Panc1 (cell line): ENCODE results near the gene FHIT. TPM values are rescaled to one million over a fixed set of nuclear protein-coding genes. Genes with fewer than 3 reads are reported as not detected.

Experiments
- ATAC-seq: fragments of 200-7000 bp; cut with Tn5 transposase; 2 replicates; pipeline ENCODE4 v1.9.1; 2020; ENCODE audit warnings: mild to moderate bottlenecking, moderate library complexity
- BruUV-seq: library from RNA; stranded (reverse); fragments of 400-500 nt; replicated peaks from 2 replicates; lab custom pipeline; 2021; lab: Mats Ljungman, UMichigan
- CTCF ChIA-PET: fragments of 300-600 bp; sonication (Branson Sonifier 250); formaldehyde crosslinking; loops from one replicate; lab custom pipeline; 2022; ENCODE audit warnings: antibody characterized with exemption; lab: Charles Lee
- POLR2A ChIA-PET: fragments of 300-600 bp; sonication (Branson Sonifier 250); formaldehyde crosslinking; loops from one replicate; lab custom pipeline; 2022; ENCODE audit warnings: antibody characterized with exemption; lab: Charles Lee
- DNase-seq: peaks from one replicate; pipeline ENCODE4 v3.0.0-alpha.2; 2010; ENCODE audit warnings: low read depth, low spot score
- H3K27ac ChIP-seq: 2 replicates; pipeline ENCODE4 v1.5.1; 2011; ENCODE audit warnings: mild to moderate bottlenecking, low read length, inconsistent platforms
- H3K27me3 ChIP-seq: fragments of 200-500 bp; sonication (Bioruptor generic); 2 replicates; pipeline ENCODE4 v1.6.0; 2014; ENCODE audit warnings: low read length, inconsistent platforms; ENCODE audit not compliant: control insufficient read depth, insufficient read depth
- H3K36me3 ChIP-seq: fragments of 200-500 bp; sonication (Bioruptor generic); 2 replicates; pipeline ENCODE4 v1.5.1; 2014; ENCODE audit warnings: inconsistent platforms, mild to moderate bottlenecking, low read length, moderate library complexity; ENCODE audit not compliant: control insufficient read depth, insufficient read depth
- H3K4me1 ChIP-seq: 2 replicates; pipeline ENCODE4 v1.5.1; 2011; ENCODE audit warnings: inconsistent platforms, mild to moderate bottlenecking, low read length, moderate library complexity; ENCODE audit not compliant: control insufficient read depth, insufficient read depth
- H3K4me3 ChIP-seq, 2 experiments: 2 replicates each; pipeline ENCODE4 v1.5.1; 2011 to 2012; ENCODE audit warnings: low read depth in 2 of 2, low read length in 2 of 2, mild to moderate bottlenecking in 2 of 2, inconsistent platforms in 1 of 2, moderate library complexity in 1 of 2
- H3K9me3 ChIP-seq: fragments of 200-500 bp; sonication (Bioruptor generic); 2 replicates; pipeline ENCODE4 v1.5.1; 2014; ENCODE audit warnings: low read depth, mild to moderate bottlenecking, inconsistent platforms, low read length, moderate library complexity; ENCODE audit not compliant: control insufficient read depth, insufficient read depth
- POLR2AphosphoS5 ChIP-seq: IDR thresholded peaks from 2 replicates; pipeline ENCODE4 v1.6.1; 2012; ENCODE audit warnings: mild to moderate bottlenecking, low read depth, low read length, moderate library complexity
- SIN3A ChIP-seq: IDR thresholded peaks from 2 replicates; pipeline ENCODE4 v1.6.1; 2012; ENCODE audit warnings: low read depth, mild to moderate bottlenecking, low read length, moderate library complexity, borderline replicate concordance; ENCODE audit not compliant: insufficient read depth
- TCF7L2 ChIP-seq: IDR thresholded peaks from 2 replicates; pipeline ENCODE4 v1.6.1; 2011; ENCODE audit warnings: mild to moderate bottlenecking, low read depth, low read length, inconsistent platforms
- in situ Hi-C: cut with HindIII; loops from 2 replicates; pipeline ENCODE4 v1.10.0; 2016; ENCODE audit warnings: low sequenced_read_pairs, low pct_unique_long_range_greater_than_20kb
- intact Hi-C: fragments of 100-400 bp; cut with micrococcal nuclease; formaldehyde crosslinking; loops from one replicate; pipeline ENCODE4 v1.10.0; 2022; ENCODE audit not compliant: unreplicated experiment
- total RNA-seq: library from RNA; stranded (reverse); gene quantifications from one replicate; pipeline ENCODE4 v1.2.1, GENCODE V29; 2021; ENCODE audit not compliant: unreplicated experiment
- TF ChIP-seq, protein P1 (sequence below), 2 experiments: IDR thresholded peaks; 2 replicates each; pipeline ENCODE4 v1.6.1; 2011 to 2012; ENCODE audit warnings: low read depth in 2 of 2, control low read depth in 1 of 2, low read length in 1 of 2, mild to moderate bottlenecking in 1 of 2, moderate library complexity in 1 of 2; ENCODE audit not compliant: insufficient read depth in 1 of 2
- TF ChIP-seq, protein P2 (sequence below): fragments of 450-650 bp; IDR thresholded peaks from 2 replicates; pipeline ENCODE4 v1.5.1; 2017; ENCODE audit warnings: mild to moderate bottlenecking

FHIT gene
- total RNA-seq, 1 experiment from 2014 or later = 2.2 TPM

DNA sequence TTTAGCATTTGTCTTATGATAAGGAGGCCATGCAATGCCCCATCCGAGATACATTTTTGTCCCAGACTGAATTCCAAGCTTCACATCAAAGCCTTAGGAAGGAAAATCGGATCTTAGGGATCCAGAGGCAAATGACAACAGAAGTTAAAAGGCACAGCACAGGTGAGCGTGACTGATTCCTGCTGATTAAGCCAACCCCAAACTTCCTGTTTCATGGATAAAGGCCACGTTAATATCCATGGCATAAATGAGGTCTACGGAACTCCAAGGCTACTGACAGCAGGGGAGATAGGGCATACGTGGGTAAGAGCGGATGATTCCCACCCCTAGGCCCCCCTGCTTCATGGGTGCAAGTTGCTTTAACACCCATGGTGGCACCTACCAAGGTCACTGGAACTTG, 471.6 kb downstream of the FHIT start:
- Histone ChIP-seq H3K27ac (no peak overlapping the region), H3K4me1 (no peaks in the 10 kb centered on the region), H3K27me3 (no peaks in the 10 kb centered on the region), H3K4me3 (no peak overlapping the region), H3K36me3 (no peaks in the 10 kb centered on the region), H3K9me3 (no peaks in the 10 kb centered on the region)
- intact Hi-C loops (no loop called here), in situ Hi-C loops (no loop called here)
- DNase-seq = no peak
- no peak for ATAC-seq
- CTCF ChIA-PET = no interaction called here
- TF ChIP-seq, protein P1, sequence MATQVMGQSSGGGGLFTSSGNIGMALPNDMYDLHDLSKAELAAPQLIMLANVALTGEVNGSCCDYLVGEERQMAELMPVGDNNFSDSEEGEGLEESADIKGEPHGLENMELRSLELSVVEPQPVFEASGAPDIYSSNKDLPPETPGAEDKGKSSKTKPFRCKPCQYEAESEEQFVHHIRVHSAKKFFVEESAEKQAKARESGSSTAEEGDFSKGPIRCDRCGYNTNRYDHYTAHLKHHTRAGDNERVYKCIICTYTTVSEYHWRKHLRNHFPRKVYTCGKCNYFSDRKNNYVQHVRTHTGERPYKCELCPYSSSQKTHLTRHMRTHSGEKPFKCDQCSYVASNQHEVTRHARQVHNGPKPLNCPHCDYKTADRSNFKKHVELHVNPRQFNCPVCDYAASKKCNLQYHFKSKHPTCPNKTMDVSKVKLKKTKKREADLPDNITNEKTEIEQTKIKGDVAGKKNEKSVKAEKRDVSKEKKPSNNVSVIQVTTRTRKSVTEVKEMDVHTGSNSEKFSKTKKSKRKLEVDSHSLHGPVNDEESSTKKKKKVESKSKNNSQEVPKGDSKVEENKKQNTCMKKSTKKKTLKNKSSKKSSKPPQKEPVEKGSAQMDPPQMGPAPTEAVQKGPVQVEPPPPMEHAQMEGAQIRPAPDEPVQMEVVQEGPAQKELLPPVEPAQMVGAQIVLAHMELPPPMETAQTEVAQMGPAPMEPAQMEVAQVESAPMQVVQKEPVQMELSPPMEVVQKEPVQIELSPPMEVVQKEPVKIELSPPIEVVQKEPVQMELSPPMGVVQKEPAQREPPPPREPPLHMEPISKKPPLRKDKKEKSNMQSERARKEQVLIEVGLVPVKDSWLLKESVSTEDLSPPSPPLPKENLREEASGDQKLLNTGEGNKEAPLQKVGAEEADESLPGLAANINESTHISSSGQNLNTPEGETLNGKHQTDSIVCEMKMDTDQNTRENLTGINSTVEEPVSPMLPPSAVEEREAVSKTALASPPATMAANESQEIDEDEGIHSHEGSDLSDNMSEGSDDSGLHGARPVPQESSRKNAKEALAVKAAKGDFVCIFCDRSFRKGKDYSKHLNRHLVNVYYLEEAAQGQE (IDR thresholded peaks at IDR 0.05; ENCODE audit: insufficient read depth in 1 of 2, low read depth in 2 of 2, low read length in 1 of 2) = no peak
- TF ChIP-seq TCF7L2 (no peak), SIN3A (no peak), POLR2AphosphoS5 (no peak)
- TF ChIP-seq, protein P2, sequence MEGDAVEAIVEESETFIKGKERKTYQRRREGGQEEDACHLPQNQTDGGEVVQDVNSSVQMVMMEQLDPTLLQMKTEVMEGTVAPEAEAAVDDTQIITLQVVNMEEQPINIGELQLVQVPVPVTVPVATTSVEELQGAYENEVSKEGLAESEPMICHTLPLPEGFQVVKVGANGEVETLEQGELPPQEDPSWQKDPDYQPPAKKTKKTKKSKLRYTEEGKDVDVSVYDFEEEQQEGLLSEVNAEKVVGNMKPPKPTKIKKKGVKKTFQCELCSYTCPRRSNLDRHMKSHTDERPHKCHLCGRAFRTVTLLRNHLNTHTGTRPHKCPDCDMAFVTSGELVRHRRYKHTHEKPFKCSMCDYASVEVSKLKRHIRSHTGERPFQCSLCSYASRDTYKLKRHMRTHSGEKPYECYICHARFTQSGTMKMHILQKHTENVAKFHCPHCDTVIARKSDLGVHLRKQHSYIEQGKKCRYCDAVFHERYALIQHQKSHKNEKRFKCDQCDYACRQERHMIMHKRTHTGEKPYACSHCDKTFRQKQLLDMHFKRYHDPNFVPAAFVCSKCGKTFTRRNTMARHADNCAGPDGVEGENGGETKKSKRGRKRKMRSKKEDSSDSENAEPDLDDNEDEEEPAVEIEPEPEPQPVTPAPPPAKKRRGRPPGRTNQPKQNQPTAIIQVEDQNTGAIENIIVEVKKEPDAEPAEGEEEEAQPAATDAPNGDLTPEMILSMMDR = no peak
- POLR2A ChIA-PET = no interaction called here
- BruUV-seq = no TSS peak

GRCh38 chr3:60775985-60776384, 475.3 kb downstream of the FHIT start:
- intact Hi-C loops = no loop called here
- POLR2A ChIA-PET = no interaction called here
- TF ChIP-seq POLR2AphosphoS5 (no peak), SIN3A (no peak), TCF7L2 (no peak)
- TF ChIP-seq, protein P2 = no peak
- TF ChIP-seq, protein P1 (IDR thresholded peaks at IDR 0.05; ENCODE audit: insufficient read depth in 1 of 2, low read depth in 2 of 2, low read length in 1 of 2) = no peak

More at GRCh38 chr3:60775985-60776384, 475.3 kb downstream of the FHIT start:
- H3K27ac ChIP-seq = no peak overlapping the region
- no peak for DNase-seq
- no peak for ATAC-seq
- no TSS peak for BruUV-seq
- no peaks in the 10 kb centered on the region for H3K27me3 ChIP-seq
- CTCF ChIA-PET = no interaction called here
- H3K4me3 ChIP-seq = no peak overlapping the region
- H3K9me3 ChIP-seq = no peaks in the 10 kb centered on the region
- H3K36me3 ChIP-seq = no peaks in the 10 kb centered on the region
- in situ Hi-C loops = no loop called here
- H3K4me1 ChIP-seq = no peaks in the 10 kb centered on the region
